Spinal cord (tissue), 10 donors: ENCODE measurements around the gene CELSR1. TPM values are rescaled to one million over a fixed set of nuclear protein-coding genes. Genes with fewer than 3 reads are reported as not detected.

Experiments used
- DNase-seq, 6 donors: peaks; one replicate each; pipeline versions ENCODE4 v3.0.0 to v3.0.0-alpha.2; 2013 to 2015; ENCODE audit warnings: low spot score in 6 of 6, low read depth in 4 of 6
- H3K27ac ChIP-seq: one replicate; pipeline ENCODE4 v1.5.1; 2013; ENCODE audit warnings: low read depth, low read length, control low read depth
- H3K27me3 ChIP-seq: one replicate; pipeline ENCODE4 v1.6.1; 2013; ENCODE audit warnings: low read length; ENCODE audit not compliant: control insufficient read depth, insufficient read depth
- H3K36me3 ChIP-seq: one replicate; pipeline ENCODE4 v1.6.1; 2013; ENCODE audit warnings: low read length; ENCODE audit not compliant: control insufficient read depth, insufficient read depth
- H3K4me1 ChIP-seq: one replicate; pipeline ENCODE4 v1.6.1; 2013; ENCODE audit warnings: low read length; ENCODE audit not compliant: control insufficient read depth, insufficient read depth
- H3K4me3 ChIP-seq: one replicate; pipeline ENCODE4 v1.5.1; 2013; ENCODE audit warnings: low read depth, low read length, control low read depth
- H3K9me3 ChIP-seq: one replicate; pipeline ENCODE4 v1.6.1; 2013; ENCODE audit warnings: low read length; ENCODE audit not compliant: control insufficient read depth, insufficient read depth
- WGBS: methylation state at CpG from one replicate; pipeline ENCODE4 v1.1.5; 2013; ENCODE audit warnings: missing lambda C conversion rate; ENCODE audit not compliant: insufficient coverage; 5-methylcytosine and 5-hydroxymethylcytosine counted together
- polyA plus RNA-seq, 2 donors: library from polyadenylated mRNA; unstranded; fragments of 120-200 nt; gene quantifications; one replicate each; pipeline ENCODE4 v1.2.1, GENCODE V29; 2013; ENCODE audit not compliant: insufficient read length in 2 of 2
- total RNA-seq, 2 donors: library from RNA; depleted of rRNA in 1 of 2; stranded (reverse); fragments of 120-200 nt in 1 of 2; fragments of >200 nt in 1 of 2; gene quantifications; one replicate each; pipeline versions ENCODE4 v1.2.3 to v1.2.4, GENCODE V29; 2013 to 2014
- donor health status: healthy.

CELSR1 gene
- total and polyA plus RNA-seq, 4 donors = 2.9 to 8.2 (median 6.6) TPM

DNA sequence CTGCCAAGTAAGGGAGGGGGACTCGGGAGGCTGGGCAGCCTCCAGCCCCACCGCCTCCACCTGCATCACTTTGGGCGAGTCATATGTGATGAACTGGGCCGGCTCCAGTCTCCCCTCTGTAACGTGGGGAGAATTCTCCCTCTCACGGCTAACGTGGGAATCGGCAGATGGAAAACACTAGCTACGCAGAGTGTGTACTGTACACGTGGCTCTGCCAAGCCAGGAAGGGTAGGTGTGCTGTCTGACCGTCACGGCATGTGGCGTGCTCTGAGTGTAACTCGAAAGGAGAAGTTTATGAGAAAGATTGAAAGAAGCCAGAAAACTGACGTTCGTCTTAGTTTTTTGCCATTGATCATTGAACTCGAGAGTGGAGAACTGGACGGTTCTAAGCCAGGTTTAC lies 188.2 kb downstream of the CELSR1 start:
- WGBS = 81% methylated on average over 17 of the region's 18 CpGs
- DNase-seq = no peak
- peaks cover 12% of the 10 kb centered on the region for H3K4me1 ChIP-seq
- no peaks in the 10 kb centered on the region for H3K27me3 ChIP-seq
- no peak overlapping the region for H3K27ac ChIP-seq
- H3K4me3 ChIP-seq = no peak overlapping the region
- peaks cover 86% of the 10 kb centered on the region for H3K36me3 ChIP-seq
- H3K9me3 ChIP-seq = no peaks in the 10 kb centered on the region

DNA sequence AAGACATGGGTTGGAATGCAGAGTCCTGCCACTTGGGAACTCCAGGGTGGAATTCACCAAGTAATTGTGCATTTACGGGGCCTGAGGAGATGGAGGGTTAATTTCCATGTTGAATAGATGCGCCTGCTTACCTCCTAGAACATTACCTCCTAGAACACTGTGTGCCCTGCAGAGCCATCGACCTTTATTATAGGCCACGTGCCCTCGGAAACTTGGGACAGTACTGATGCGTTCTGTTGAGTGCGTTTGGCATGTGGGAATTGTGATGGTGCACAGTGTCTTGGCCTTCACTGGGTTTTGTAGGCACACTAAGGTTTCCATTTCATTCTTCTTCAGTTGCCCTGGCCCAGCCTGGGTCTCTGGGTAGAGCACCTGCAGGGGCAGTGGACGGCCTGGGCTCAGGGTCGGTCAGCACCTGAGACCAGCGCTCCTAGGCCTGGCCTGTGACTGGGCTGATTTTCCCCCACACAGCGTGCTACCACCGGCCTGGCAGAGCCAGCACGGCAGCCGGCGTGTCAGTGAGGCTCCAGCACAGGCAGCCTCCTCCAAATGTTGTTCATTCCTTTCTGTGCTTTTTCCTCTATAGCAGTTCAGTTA lies 189.2 kb downstream of the CELSR1 start:
- Histone ChIP-seq H3K4me3 (no peak overlapping the region), H3K36me3 (peaks cover 83% of the 10 kb centered on the region), H3K27ac (no peak overlapping the region), H3K9me3 (no peaks in the 10 kb centered on the region), H3K27me3 (no peaks in the 10 kb centered on the region), H3K4me1 (peaks cover 12% of the 10 kb centered on the region)
- WGBS = 91% methylated on average over 12 of the region's 15 CpGs
- DNase-seq = no peak

DNA sequence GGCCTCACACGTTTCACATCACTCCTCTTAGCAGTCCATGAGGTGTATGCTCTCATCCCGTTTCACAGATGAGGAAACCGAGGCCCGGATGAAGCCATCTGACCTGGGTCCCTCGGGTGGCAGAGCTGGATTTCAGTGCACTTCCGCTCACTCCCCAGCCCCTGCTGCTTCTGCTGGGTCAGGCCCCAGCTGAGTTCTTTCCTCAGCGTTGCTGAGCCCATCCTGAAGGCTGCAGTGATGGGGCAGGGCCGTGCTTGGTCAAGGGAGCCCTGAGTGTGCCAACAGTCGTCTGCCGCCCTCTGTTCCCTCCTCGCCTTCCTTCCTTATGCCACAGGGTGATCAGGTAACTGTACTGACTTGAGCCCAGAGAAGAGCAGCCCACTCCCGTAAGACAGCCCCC lies 189.8 kb downstream of the CELSR1 start:
- no peaks in the 10 kb centered on the region for H3K9me3 ChIP-seq
- peaks cover 81% of the 10 kb centered on the region for H3K36me3 ChIP-seq
- no peak overlapping the region for H3K4me3 ChIP-seq
- H3K27ac ChIP-seq = no peak overlapping the region
- 95% methylated on average over 12 of the region's 12 CpGs for whole genome bisulfite sequencing
- H3K27me3 ChIP-seq = no peaks in the 10 kb centered on the region
- H3K4me1 ChIP-seq = peaks cover 12% of the 10 kb centered on the region
- DNase-seq = no peak

DNA sequence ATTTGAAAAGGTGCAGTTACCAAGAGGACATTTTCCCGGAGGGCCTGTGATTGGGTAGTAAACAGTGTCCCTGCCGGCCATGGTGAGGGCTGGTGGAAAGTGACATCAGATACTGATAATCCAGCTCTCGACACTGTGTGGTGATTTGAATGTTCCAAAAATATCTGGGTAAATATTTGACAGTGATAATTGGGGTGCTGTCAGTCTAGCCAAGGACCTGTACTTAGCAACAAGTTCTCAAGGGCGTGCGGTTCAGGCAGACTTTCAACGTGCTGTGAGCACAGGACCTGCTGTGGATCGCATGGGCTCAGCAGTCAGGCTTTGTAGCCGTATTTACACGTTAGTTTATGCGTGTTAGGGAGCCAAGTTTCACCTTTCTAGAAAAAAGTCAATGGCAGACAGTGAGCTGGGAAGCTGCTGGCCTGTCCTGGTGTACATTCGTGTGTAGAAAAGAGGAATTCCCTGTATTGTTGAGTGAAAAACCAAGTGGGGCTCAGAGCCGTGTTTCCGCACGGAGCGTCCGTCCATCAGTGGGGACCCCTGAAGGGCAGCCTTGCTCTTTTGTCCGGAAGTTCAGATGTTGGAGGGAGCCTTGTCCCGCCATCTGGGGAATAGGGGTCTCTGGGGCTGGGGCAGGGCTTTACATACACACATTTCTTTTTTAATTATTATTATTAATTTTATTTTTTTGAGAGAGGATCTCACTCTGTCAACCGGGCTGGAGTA lies 190.6 kb downstream of the CELSR1 start:
- Histone ChIP-seq H3K36me3 (peaks cover 81% of the 10 kb centered on the region), H3K27me3 (no peaks in the 10 kb centered on the region), H3K27ac (no peak overlapping the region), H3K4me1 (peaks cover 12% of the 10 kb centered on the region), H3K4me3 (no peak overlapping the region), H3K9me3 (no peaks in the 10 kb centered on the region)
- no peak for DNase-seq
- WGBS = 91% methylated on average over 16 of the region's 19 CpGs

DNA sequence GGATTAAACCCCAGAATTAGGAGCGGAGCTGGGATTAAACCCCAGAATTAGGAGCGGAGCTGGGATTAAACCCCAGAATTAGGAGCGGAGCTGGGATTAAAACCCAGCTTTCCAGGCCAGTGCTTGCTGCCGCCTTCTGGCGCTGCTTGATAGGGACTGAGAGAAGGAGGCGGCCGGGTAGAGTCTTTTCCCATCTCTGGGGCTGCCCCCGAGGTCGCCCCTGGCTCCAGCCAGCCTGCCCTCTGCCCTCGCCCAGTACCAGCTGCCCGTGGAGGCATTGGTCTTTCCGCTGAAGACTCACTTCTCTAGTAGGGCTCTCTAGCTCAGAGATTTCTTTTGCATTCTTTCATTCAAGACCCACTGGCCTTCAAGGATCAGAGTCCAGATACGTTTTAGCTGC lies 196.7 kb downstream of the CELSR1 start:
- peaks cover 64% of the 10 kb centered on the region for H3K36me3 ChIP-seq
- 93% methylated on average over 12 of the region's 13 CpGs for WGBS
- DNase-seq = no peak

DNA sequence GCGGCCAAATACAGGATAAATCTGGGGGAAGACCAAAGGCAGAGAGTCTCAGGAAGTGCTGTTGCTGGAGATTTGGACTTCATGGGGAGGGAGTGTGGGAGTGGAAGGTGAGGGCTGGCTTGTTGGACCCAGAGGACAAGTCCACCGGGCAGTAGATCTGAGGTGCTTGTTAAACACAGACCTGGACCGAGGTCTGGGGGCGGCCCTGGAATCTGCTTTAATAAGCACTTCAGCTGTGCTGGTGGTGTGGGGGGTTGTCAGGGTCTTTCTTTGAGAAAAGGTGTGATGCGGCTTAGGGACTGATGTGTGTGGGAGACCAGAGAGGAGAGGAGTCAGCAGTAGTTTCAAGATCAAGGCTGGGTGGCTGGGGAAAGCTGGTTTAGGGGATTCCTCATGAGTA lies 197.5 kb downstream of the CELSR1 start:
- Histone ChIP-seq H3K4me3 (no peak overlapping the region), H3K9me3 (no peaks in the 10 kb centered on the region), H3K27ac (no peak overlapping the region), H3K36me3 (peaks cover 59% of the 10 kb centered on the region), H3K27me3 (no peaks in the 10 kb centered on the region), H3K4me1 (peaks cover 12% of the 10 kb centered on the region)
- no peak for DNase-seq
- WGBS = 91% methylated on average over 5 of the region's 5 CpGs

More for the DNA sequence above, 196.7 kb downstream of the CELSR1 start:
- Histone ChIP-seq H3K4me3 (no peak overlapping the region), H3K27ac (no peak overlapping the region), H3K27me3 (no peaks in the 10 kb centered on the region), H3K4me1 (peaks cover 8% of the 10 kb centered on the region), H3K9me3 (no peaks in the 10 kb centered on the region)

DNA sequence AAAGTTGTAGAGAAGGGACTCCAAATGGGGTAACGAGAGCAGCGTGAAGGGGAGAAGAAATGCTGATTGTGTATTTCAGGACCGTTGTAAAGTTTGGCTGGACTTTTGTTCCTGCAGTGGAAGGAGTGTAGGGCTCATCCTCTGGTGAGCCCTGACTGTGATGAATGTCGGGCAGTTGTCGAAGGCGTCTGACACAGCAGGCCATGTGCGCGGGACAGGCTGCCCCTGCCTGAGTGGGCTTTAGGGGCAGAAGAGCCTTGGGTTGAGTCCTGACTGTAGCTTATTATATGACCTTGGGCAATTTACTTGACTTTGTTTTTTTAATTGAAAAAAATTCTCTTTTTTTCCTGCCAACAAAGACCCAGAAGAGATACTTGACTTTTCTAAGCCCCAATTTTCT lies 198.8 kb downstream of the CELSR1 start:
- Histone ChIP-seq H3K9me3 (no peaks in the 10 kb centered on the region), H3K4me3 (no peak overlapping the region), H3K4me1 (peaks cover 15% of the 10 kb centered on the region), H3K36me3 (peaks cover 48% of the 10 kb centered on the region), H3K27ac (no peak overlapping the region), H3K27me3 (no peaks in the 10 kb centered on the region)
- DNase-seq = no peak
- 85% methylated on average over 8 of the region's 8 CpGs for WGBS

DNA sequence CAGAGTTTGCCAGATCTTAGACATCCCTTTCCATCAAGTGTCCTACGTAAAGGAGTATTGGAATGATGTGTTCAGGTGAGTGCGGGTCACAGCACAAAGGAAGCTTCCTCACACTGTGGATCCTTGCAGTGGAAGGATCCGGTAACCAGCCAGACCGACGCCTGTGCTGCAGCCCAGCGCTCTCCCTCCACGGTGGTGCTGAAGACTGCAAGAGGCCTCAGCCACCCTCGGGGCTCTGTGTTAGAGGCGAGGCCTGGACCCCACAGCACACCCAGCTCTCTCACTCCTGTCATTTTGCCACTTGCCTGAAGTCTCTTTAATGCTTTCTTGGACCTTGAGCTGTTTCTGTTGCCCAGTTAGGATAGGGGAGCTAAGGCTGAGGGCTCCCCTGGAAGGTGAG lies 199.6 kb downstream of the CELSR1 start:
- Histone ChIP-seq H3K27ac (no peak overlapping the region), H3K4me3 (no peak overlapping the region), H3K4me1 (peaks cover 15% of the 10 kb centered on the region), H3K27me3 (no peaks in the 10 kb centered on the region), H3K9me3 (no peaks in the 10 kb centered on the region), H3K36me3 (peaks cover 42% of the 10 kb centered on the region)
- no peak for DNase-seq
- 97% methylated on average over 5 of the region's 9 CpGs for WGBS

DNA sequence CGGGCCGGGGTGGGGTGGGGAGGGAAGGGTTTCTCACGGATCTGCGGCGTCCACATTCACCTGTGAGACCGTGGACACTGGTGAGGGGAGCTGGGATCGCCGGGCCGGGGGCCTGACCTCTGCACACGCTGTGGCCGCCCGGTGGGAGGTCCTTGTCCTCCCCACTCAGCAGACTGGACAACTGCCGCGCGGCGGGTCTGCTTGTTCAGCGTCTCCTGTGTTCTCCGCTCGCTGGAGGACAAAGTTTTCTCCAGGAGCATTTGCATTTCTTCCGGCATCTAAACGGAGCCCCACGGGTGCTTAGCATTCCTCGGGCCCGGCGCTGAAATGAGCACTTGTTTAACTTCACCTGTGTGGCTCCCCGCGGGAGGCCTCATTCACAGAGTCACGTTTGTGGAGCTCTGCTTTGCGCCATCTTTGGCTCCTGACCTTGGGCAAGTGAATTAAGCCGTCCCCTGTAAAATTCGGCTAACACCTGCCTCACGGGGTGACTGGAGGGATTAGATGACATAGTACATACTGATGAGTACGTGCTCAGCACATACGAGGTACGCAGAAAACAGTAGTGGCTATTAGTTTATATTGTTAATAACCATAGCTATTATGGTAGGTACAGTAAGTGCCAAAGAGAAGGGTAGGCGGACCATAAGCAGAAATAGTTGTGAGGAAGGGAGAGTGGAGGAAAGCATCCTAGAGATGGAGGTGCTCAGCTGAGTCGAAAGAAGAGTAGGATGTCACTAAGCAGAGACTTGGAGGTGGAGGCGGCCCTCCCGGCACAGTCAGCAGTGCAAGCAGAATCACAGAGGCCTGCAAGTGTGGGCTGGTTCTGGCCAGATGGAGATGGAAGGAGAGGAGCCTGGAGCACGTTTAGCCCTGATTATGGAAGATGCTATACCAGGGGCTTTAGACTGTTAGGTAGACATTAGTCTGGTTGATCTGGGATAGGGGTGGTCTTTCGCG lies 201.0 kb downstream of the CELSR1 start:
- Histone ChIP-seq H3K36me3 (peaks cover 41% of the 10 kb centered on the region), H3K4me1 (peaks cover 15% of the 10 kb centered on the region), H3K27me3 (no peaks in the 10 kb centered on the region), H3K9me3 (no peaks in the 10 kb centered on the region), H3K4me3 (peak overlapping the region; percentile 83), H3K27ac (no peak overlapping the region)
- WGBS = 9% methylated on average over 33 of the region's 42 CpGs
- peak in 1 of 6 donors; percentile 11 for DNase-seq
